ENCODE data around the gene KIAA1671. TPM values are rescaled to one million over a fixed set of nuclear protein-coding genes. Genes with fewer than 3 reads are reported as not detected.

The KIAA1671 gene
- total RNA-seq, 3 donors from 2014 or later: 71.3 to 131 (median 88.9) TPM

DNA sequence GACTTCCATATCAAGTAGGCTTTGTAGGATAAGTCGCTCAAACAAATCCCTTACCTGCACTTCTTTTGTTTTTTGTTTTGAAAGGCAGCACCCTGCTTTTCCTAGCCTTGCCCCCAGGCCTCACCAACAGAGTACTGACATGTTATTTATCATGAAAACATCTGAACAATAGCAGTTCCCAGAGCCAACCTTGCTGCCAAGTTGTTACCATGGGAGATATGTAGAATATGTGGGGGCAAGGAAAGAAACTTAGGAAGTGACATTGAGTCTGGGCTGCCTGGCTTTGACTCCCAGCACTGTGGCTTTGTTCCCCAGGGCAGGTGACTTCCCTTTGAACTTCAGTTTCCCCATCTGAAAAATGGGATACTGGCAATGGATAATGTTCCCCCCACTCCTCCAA, 193.8 kb downstream of the KIAA1671 start:
- DNase-seq (no peak), ATAC-seq (no peak)
- Histone ChIP-seq H3K4me3 (no peak overlapping the region), H3K36me3 (ENCODE audit: low read depth) (no peaks in the 10 kb centered on the region), H3K4me1 (ENCODE audit: low read depth) (peaks cover 17% of the 10 kb centered on the region), H3K9me3 (no peaks in the 10 kb centered on the region)
- TF ChIP-seq, protein P1, sequence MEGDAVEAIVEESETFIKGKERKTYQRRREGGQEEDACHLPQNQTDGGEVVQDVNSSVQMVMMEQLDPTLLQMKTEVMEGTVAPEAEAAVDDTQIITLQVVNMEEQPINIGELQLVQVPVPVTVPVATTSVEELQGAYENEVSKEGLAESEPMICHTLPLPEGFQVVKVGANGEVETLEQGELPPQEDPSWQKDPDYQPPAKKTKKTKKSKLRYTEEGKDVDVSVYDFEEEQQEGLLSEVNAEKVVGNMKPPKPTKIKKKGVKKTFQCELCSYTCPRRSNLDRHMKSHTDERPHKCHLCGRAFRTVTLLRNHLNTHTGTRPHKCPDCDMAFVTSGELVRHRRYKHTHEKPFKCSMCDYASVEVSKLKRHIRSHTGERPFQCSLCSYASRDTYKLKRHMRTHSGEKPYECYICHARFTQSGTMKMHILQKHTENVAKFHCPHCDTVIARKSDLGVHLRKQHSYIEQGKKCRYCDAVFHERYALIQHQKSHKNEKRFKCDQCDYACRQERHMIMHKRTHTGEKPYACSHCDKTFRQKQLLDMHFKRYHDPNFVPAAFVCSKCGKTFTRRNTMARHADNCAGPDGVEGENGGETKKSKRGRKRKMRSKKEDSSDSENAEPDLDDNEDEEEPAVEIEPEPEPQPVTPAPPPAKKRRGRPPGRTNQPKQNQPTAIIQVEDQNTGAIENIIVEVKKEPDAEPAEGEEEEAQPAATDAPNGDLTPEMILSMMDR (IDR thresholded peaks at IDR 0.05): no peak
- intact Hi-C loops (cut with DNase I, micrococcal nuclease): no loop called here

DNA sequence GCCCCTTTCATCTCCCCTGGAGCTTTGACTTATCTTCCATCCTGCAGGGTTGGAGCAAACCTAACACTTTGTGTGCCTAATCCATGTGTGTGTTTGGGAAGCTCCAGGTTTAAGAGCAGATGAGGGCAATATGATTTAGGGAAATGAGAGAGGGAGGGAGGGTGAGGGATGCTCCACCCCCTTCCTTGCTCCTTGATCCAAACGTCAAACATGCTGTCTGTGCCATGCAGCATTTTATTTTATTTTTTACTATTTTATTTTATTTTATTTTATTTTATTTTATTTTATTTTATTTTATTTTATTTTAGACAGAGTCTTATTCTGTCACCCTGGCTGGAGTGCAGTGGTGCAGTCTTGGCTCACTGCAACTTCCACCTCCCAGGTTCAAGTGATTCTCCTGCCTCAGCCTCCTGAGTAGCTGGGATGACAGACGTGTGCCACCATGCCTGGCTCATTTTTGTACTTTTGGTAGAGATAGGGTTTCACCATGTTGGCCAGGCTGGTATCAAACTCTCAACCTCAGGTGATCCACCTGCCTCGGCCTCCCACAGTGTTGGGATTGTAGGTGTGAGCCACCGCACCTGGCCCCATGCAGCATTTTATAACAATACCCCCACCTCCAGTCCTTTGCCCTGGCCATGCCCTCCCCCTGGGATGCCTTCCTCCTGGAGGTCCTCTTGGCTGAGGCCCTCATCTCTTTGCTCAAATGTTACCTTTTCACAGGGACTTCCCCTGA, 194.6 kb downstream of the KIAA1671 start:
- H3K36me3 ChIP-seq (ENCODE audit: low read depth): no peaks in the 10 kb centered on the region
- no peak overlapping the region for H3K4me3 ChIP-seq
- H3K4me1 ChIP-seq (ENCODE audit: low read depth): peaks cover 17% of the 10 kb centered on the region
- ATAC-seq: no peak
- intact Hi-C loops (cut with DNase I, micrococcal nuclease): no loop called here
- no peaks in the 10 kb centered on the region for H3K9me3 ChIP-seq
- DNase-seq: no peak
- TF ChIP-seq, protein P1 (IDR thresholded peaks at IDR 0.05): no peak

DNA sequence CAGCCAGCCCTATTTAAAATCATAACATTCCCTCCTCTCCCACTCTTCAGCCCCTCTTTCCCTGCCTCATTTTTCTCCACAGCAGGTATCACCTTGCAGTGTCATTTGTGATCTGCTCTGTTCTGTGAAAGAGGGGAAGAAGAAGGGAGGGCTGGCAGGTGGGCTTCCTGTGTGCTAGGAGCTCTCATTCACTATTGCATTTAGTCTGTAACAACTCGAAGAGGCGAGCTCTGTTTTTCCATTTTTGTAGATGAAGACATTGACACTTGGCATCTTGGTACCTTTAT, 195.1 kb downstream of the KIAA1671 start:
- ATAC-seq (no peak), DNase-seq (no peak)
- TF ChIP-seq, protein P1 (IDR thresholded peaks at IDR 0.05): no peak
- Histone ChIP-seq H3K36me3 (ENCODE audit: low read depth) (no peaks in the 10 kb centered on the region), H3K4me3 (no peak overlapping the region), H3K4me1 (ENCODE audit: low read depth) (peaks cover 17% of the 10 kb centered on the region), H3K9me3 (no peaks in the 10 kb centered on the region)
- intact Hi-C loops (cut with DNase I, micrococcal nuclease): no loop called here

DNA sequence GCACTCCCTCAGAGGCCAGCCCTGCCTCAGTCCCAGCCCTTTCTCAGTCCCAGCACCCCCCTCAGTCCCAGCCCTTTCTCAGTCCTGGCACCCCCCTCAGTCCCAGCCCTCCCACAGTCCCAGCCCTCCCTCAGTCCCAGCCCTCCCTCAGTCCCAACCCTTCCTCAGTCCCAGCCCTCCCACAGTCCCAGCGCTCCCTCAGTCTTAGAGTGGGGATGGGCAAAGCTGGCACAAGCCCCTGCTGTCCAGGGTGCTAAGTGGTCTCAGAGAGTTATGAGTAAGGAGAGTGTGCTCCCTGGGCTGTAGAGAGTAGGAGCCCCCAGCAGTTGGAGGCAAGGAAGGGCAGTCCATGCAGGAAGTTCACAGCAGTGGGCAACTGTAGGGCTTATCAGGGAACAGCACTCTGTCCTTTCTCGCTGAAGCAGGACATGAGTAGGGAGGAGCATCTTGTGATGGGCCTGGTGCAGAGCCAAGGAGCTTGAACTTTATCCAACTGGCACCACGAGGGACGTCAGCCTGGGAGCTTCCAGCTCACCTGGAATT, 195.7 kb downstream of the KIAA1671 start:
- Histone ChIP-seq H3K36me3 (ENCODE audit: low read depth) (no peaks in the 10 kb centered on the region), H3K4me3 (no peak overlapping the region), H3K9me3 (no peaks in the 10 kb centered on the region), H3K4me1 (ENCODE audit: low read depth) (peaks cover 17% of the 10 kb centered on the region)
- TF ChIP-seq, protein P1 (IDR thresholded peaks at IDR 0.05): no peak
- DNase-seq: peak in 2 of 3 donors; percentile 77 to 80
- ATAC-seq: peak; percentile 91
- intact Hi-C loops (cut with DNase I, micrococcal nuclease): no loop called here

DNA sequence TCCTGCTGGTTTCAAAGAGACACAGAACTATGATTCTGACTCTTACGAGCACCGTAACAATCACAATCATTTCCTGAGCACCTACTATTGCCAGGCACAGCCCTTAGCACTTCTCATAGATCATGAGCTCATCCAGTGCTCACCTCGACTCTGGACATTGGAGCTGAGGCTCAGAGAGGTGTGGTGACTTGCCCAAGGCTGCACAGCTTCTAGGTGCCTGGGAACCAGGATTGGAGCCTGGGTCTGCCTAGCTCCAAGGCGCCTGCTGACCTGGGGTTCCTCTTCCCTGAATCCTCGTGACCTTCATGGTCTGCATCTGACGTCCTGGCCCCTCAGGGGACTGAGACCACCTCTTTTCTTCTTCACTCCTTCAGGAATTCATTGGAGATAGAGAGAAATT, 196.5 kb downstream of the KIAA1671 start:
- Histone ChIP-seq H3K9me3 (no peaks in the 10 kb centered on the region), H3K4me1 (ENCODE audit: low read depth) (peaks cover 19% of the 10 kb centered on the region), H3K4me3 (no peak overlapping the region), H3K36me3 (ENCODE audit: low read depth) (no peaks in the 10 kb centered on the region)
- ATAC-seq: no peak
- TF ChIP-seq, protein P1 (IDR thresholded peaks at IDR 0.05): no peak
- intact Hi-C loops (cut with DNase I, micrococcal nuclease): no loop called here
- DNase-seq: no peak
